Tibial artery (tissue), 4 donors: ENCODE results near the gene STAG2.

ENCODE experiments used
- DNase-seq, 2 donors: peaks; one replicate each; pipeline ENCODE4 v3.0.0-alpha.2; 2019
- H3K27ac ChIP-seq, 2 donors: fragments of 200-600 bp; sonication (generic) in 1 of 2; 1 replicate in 1 of 2; 2 replicates in 1 of 2; pipeline ENCODE4 v1.5.1; 2018 to 2019; ENCODE audit warnings: mild to moderate bottlenecking in 1 of 2
- H3K27me3 ChIP-seq, 2 donors: fragments of 200-600 bp; sonication (generic) in 1 of 2; one replicate each; pipeline versions ENCODE4 v1.5.1 to v1.6.0; 2016 to 2019
- H3K36me3 ChIP-seq, 3 donors: fragments of 200-600 bp; sonication (generic) in 2 of 3; one replicate each; pipeline ENCODE4 v1.5.1; 2016 to 2019; ENCODE audit warnings: mild to moderate bottlenecking in 2 of 3
- H3K4me1 ChIP-seq, 4 donors: fragments of 200-600 bp; sonication (generic) in 2 of 4; 1 replicate in 3 of 4; 2 replicates in 1 of 4; pipeline ENCODE4 v1.5.1; 2016 to 2019
- H3K4me3 ChIP-seq, 2 donors: fragments of 200-600 bp; sonication (generic) in 1 of 2; 1 replicate in 1 of 2; 2 replicates in 1 of 2; pipeline ENCODE4 v1.5.1; 2018 to 2019; ENCODE audit warnings: mild to moderate bottlenecking in 2 of 2
- H3K9me3 ChIP-seq, 3 donors: fragments of 200-600 bp; sonication (generic) in 1 of 3; one replicate each; pipeline ENCODE4 v1.5.1; 2016 to 2019
- intact Hi-C: fragments of 100-400 bp; cut with DNase I; formaldehyde crosslinking; loops from one replicate; pipeline ENCODE4 v1.15.0; 2023; ENCODE audit warnings: low total_unique reads
- TF ChIP-seq, protein P1 (sequence below), 2 experiments: fragments of 200-600 bp in 1 of 2; fragments of 450-650 bp in 1 of 2; IDR thresholded peaks; one replicate each; pipeline ENCODE4 v1.5.1; 2017 to 2019; ENCODE audit warnings: antibody characterized with exemption in 2 of 2, mild to moderate bottlenecking in 1 of 2, moderate library complexity in 1 of 2

STAG2 gene

DNA sequence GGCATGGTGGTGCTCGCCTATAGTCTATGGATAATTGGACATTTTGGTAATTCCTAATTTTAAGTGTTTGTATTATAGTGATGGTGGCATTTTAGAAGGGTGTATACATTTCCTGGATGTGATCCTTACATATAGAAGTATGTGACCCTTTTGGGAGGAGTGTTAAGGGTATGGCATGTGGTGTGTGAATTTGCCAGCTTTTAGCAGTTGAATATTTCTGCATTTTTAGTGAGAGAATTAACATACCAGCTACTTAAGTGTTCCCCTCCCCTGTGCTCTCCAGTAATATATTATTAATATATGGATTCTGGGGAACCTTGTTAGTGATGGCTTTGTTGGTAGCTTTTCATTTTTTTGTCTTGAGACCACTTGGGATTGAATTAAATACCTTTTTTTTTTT, 55.3 kb downstream of the STAG2 start:
- DNase-seq, result no peak
- TF ChIP-seq, protein P1, sequence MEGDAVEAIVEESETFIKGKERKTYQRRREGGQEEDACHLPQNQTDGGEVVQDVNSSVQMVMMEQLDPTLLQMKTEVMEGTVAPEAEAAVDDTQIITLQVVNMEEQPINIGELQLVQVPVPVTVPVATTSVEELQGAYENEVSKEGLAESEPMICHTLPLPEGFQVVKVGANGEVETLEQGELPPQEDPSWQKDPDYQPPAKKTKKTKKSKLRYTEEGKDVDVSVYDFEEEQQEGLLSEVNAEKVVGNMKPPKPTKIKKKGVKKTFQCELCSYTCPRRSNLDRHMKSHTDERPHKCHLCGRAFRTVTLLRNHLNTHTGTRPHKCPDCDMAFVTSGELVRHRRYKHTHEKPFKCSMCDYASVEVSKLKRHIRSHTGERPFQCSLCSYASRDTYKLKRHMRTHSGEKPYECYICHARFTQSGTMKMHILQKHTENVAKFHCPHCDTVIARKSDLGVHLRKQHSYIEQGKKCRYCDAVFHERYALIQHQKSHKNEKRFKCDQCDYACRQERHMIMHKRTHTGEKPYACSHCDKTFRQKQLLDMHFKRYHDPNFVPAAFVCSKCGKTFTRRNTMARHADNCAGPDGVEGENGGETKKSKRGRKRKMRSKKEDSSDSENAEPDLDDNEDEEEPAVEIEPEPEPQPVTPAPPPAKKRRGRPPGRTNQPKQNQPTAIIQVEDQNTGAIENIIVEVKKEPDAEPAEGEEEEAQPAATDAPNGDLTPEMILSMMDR (IDR thresholded peaks at IDR 0.05), result no peak
- Histone ChIP-seq H3K27me3 (no peaks in the 10 kb centered on the region), H3K36me3 (no peaks in the 10 kb centered on the region), H3K9me3 (no peaks in the 10 kb centered on the region), H3K4me1 (peaks cover 0 to 17% (median 2%) of the 10 kb centered on the region in 4 donors), H3K27ac (no peak overlapping the region), H3K4me3 (no peak overlapping the region)
- intact Hi-C loops, result no loop called here

DNA sequence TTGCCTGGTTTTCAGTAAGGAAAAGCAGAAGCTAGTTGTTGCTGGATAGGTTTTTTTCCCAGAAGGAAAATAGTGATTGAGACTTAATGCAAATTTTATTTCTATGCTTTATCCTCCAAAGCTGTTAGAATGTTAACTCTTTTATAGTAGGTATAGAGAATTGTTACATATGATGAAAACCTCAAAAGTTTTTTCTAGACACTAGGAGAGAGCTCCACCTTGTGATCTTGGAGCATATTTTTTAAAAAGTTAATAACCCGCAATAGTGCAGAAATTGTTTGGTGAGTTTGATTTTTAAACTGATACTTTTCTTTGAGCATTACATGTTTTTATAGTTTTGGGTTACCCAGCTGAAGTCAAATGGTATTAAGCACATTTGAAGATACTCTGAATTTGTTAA, 56.5 kb downstream of the STAG2 start:
- no peak overlapping the region for H3K27ac ChIP-seq
- no peaks in the 10 kb centered on the region for H3K36me3 ChIP-seq
- no peak for DNase-seq
- peaks cover 0 to 20% (median 2%) of the 10 kb centered on the region in 4 donors for H3K4me1 ChIP-seq
- no peak overlapping the region for H3K4me3 ChIP-seq
- TF ChIP-seq, protein P1 (IDR thresholded peaks at IDR 0.05), result no peak
- no peaks in the 10 kb centered on the region for H3K9me3 ChIP-seq
- intact Hi-C loops, result no loop called here
- no peaks in the 10 kb centered on the region for H3K27me3 ChIP-seq

DNA sequence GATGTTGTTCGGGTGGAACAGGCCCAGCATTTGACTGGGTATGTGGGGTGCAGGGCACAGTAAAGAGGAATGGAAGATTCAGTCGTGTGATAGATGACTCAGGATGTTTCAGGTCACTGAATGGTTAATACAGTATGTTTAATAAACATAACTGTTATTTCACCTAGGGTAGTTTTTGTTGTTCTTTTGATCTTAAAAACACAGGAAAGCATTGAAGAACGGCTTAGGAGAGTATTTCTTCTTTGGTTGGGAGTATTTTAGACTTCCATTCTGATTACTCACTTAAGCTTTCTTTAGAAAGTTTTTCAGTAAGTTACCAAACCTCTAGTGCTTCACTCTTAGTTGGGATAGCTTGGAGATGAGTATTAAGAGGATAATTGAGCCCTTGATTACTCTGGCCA, 62.3 kb downstream of the STAG2 start:
- no peak for DNase-seq
- Histone ChIP-seq H3K9me3 (no peaks in the 10 kb centered on the region), H3K4me3 (no peak overlapping the region), H3K27ac (no peak overlapping the region), H3K27me3 (no peaks in the 10 kb centered on the region), H3K36me3 (no peaks in the 10 kb centered on the region), H3K4me1 (peaks cover 0 to 11% (median 0%) of the 10 kb centered on the region in 4 donors)
- TF ChIP-seq, protein P1 (IDR thresholded peaks at IDR 0.05), result no peak
- intact Hi-C loops, result no loop called here

DNA sequence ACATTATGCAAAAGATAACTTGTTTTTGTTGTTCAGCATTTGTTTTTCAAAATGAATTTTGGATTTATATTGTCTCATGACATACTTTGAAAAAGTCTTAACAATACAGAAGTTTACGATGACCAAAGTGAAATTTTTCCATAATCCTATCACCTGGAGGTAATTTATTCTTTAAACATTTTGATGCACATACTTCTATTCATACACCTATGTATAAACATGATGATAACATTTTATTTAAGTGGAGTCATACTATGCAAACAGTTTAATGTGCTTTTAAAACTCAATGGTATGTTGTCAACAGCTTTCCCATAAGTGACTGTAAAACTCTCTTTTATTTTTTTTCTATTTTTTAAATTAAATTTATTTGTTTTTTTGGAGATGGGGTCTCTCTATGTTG, 65.0 kb downstream of the STAG2 start:
- Histone ChIP-seq H3K9me3 (no peaks in the 10 kb centered on the region), H3K4me1 (peaks cover 0 to 5% (median 2%) of the 10 kb centered on the region in 4 donors), H3K36me3 (no peaks in the 10 kb centered on the region), H3K4me3 (no peak overlapping the region), H3K27ac (no peak overlapping the region), H3K27me3 (no peaks in the 10 kb centered on the region)
- TF ChIP-seq, protein P1 (IDR thresholded peaks at IDR 0.05), result no peak
- DNase-seq, result no peak
- intact Hi-C loops, result no loop called here

DNA sequence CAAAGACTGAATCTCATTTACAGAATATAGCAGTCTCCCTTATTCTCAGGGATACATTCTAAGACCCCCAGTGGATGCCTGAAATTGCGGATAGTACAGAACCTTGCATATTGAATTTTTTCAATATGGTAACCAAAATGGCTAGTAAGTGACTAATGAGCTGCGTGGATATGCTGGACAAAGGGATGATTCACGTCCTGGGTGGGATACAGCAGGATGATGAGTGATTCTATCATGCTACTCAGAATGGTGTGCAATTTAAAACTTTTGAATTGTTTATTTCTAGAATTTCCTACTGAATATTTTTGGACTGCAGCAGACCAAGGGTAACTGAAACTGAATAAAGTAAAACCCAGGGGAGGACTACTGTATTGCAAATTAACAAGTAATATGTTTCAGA, 66.7 kb downstream of the STAG2 start:
- Histone ChIP-seq H3K27me3 (no peaks in the 10 kb centered on the region), H3K4me3 (no peak overlapping the region), H3K27ac (no peak overlapping the region), H3K4me1 (peaks cover 0 to 5% (median 0%) of the 10 kb centered on the region in 4 donors), H3K9me3 (no peaks in the 10 kb centered on the region), H3K36me3 (peaks cover 0 to 4% (median 0%) of the 10 kb centered on the region in 3 donors)
- DNase-seq, result no peak
- intact Hi-C loops, result no loop called here
- TF ChIP-seq, protein P1 (IDR thresholded peaks at IDR 0.05), result no peak

DNA sequence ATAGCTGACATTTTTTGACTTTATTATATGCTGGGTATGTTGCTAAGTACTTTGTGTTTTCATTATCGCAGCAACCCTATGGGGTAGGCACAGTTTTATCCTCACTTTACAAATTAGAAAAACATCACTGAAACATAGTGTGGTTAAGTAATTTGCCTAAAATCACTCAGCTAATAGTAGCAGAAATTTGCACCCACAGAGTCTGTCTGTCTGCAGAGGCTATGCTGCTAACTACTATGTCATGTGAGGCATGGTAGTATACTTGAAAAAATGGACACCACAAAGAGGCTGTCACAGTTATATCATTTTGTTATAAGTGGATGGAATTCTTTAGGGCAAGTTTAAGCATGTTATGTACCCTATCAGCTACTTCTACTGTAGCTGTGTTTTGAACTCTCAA, 69.0 kb downstream of the STAG2 start:
- Histone ChIP-seq H3K4me1 (peaks cover 0 to 5% (median 0%) of the 10 kb centered on the region in 4 donors), H3K27me3 (no peaks in the 10 kb centered on the region), H3K9me3 (no peaks in the 10 kb centered on the region), H3K27ac (no peak overlapping the region), H3K4me3 (no peak overlapping the region), H3K36me3 (peaks cover 0 to 4% (median 0%) of the 10 kb centered on the region in 3 donors)
- intact Hi-C loops, result no loop called here
- TF ChIP-seq, protein P1 (IDR thresholded peaks at IDR 0.05), result no peak
- DNase-seq, result no peak
